Fibroblast of skin of scalp (primary cell): Measurements from ENCODE around the gene HS3ST3B1. TPM values are rescaled to one million over a fixed set of nuclear protein-coding genes. Genes with fewer than 3 reads are reported as not detected.

ENCODE experiments used
- DNase-seq: peaks from one replicate; pipeline ENCODE4 v3.0.0-alpha.2; 2013
- polyA plus RNA-seq, 2 experiments: library from polyadenylated mRNA; unstranded; fragments of 120-200 nt; gene quantifications; one replicate each; pipeline ENCODE4 v1.2.1, GENCODE V29; 2013; ENCODE audit not compliant: insufficient read length in 2 of 2

The HS3ST3B1 gene
- polyA plus RNA-seq (2013, experiment 1 of 2; ENCODE audit: insufficient read length) = 14.7 TPM
- 14.6 TPM for polyA plus RNA-seq (2013, experiment 2 of 2; ENCODE audit: insufficient read length)

DNA sequence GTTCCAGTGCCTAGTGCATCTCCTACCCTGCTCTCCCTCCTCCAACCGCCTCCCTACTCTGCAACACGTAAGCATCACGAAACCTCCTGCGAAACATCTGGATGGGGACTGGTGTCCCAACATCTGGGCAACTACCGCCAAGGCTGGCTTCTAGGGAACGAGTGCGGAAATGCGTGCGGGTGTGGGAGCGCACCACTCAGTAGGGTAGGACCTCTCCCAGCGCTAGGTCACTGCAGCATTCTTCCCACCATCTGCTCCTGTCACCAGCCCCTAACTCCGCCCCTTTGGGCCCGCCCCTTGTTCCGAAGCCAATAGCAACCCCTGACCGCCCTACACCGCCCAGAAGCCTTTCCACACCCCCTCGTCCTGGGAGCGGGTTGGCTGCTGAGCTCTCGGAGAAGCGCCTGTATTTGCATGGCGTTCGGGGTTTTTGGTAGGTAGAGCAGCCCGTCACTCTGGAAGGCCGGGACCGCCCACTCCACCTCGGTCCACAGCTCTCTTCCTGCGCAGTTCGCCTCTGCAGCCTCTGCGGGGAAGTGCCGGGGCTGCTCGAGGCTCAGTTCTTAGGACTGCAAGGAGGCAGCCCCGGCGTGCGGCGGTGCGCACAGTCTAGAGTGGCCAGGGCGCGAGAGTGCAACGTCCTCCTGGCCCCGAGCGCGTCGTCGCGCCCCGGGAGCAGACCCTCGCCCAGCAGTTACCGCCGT, at the start of gene HS3ST3B1:
HS3ST3B1 (plus strand) TSS at position 507 of the 704 bp plus-strand sequence. CDS start 438 bp downstream, outside the sequence.
- peak; percentile 100 for DNase-seq

DNA sequence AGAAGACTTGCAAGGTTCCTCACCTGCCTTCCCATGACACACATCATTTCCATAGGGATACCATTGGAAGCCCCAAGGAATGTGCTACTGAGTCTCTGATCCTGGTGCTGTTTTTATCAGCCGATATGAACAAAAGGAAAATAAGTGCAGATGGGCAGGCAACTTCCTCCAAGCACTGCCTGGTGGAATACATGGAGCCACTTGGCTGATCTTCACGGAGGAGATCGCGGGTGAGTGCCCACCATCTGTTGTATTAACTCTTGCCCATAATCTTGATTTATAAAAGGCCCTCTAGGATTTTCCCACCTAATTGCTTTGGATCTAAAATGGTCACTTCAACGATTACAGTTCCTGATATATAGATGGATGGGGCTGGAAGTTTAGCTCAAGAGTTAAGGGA, 39.5 kb upstream of the HS3ST3B1 start:
- no peak for DNase-seq

DNA sequence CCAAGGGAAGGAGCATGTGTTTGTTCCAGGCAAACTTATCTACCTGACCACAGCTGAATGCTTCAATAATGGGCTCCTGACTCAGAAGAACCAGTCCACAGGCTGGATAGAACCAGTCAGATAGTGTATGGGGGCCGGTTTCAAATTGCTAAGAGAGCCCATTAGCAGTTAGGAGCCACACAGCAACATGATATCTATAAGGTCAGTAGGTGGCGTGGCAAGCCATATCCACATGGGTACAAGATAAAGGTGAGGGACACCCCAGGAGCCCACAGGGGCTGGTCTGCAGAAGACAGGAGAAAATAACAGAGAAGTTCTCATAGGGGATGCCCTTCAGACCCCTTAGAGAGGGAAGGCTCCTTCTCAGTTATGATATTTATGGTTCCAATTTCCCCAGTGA, 32.6 kb upstream of the HS3ST3B1 start:
- no peak for DNase-seq

DNA sequence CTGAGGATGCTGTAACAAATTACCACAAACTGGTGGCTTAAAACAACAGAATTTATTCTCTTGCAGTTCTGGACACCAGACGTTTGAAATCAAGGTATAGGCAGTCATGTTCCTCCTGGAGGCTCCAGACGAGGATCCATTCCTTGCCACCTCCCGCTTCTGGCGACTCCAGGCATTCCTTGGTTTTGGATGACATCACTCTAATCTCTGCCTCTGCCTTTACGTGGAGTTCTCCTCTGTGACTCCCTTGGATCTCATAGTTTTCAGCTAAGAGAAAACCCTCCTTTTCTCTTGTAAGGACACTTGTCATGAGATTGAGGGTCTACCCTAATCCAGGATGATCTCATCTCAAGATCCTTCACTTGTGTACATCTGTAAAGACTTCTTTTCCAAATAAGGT, 31.4 kb upstream of the HS3ST3B1 start:
- DNase-seq = peak; percentile 10

DNA sequence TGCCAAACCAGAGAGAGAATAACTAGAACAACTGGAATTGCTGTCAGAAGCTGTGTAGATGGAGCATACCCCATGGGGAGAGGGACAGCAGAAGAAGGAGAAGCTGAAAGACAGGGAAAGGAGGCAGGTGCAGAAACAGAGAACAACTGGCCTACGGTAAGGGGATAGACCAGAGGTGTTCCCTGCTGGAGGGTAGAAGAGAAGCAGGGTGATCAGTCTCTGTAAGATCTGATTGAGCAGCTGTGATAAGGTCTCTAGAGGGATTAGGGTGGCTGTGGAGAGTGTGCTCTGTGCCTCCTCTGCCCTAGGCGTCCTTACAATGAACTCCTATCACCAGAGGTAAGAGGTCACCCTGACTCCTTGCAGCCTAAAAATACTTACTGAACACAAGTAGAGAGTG, 30.4 kb upstream of the HS3ST3B1 start:
- no peak for DNase-seq

DNA sequence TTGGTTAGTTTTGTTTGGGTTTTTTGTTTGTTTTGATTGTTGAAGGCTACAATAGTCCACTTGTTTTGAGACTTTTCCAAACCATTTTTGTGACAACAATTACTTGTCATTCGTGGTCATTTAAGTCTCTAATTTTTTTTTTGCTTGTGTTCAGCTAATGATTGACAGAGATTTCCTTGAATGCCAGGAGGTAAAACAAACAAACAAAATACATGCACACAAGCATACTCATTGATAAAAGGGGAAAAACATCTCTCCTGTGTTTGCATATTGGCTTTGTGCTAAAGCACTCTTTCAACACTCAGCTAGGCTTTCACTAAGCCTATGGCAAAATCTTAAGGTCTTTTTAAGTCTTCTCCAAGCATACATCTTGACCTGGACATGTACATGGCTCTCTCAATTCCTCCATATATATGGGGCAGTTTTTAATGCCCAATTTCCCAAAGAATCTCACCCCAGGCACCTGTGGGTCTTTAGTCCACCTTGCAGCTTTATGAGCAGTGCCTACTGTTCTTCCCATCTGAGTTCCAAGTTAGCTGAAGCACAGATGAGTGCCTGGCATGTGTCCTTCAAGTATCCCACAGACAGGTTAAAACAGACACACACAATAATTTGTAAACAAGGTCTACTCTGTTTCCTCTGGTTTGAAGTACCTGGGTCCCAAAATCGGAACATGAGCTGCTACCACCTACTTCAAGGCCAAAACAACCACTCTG, 24.2 kb upstream of the HS3ST3B1 start:
- no peak for DNase-seq

DNA sequence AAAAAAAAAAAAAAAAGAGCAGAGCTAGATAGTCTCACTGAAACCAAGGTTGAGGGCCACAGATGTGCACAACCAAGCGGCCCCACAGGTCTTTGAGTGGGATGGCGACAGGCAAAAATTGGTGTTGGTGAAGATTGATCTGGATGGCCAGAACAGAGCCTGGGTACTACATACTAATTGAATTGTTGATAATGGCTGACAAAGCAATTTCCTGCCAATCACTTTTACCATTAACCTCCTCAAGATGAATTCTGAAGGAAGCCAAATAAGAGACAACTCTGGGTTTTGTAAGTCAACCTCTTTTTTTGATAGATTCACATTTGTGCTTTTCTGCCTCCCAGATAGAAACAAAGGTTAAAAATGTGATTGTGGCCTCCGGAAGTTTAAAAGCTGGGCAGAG, 19.4 kb upstream of the HS3ST3B1 start:
- no peak for DNase-seq

DNA sequence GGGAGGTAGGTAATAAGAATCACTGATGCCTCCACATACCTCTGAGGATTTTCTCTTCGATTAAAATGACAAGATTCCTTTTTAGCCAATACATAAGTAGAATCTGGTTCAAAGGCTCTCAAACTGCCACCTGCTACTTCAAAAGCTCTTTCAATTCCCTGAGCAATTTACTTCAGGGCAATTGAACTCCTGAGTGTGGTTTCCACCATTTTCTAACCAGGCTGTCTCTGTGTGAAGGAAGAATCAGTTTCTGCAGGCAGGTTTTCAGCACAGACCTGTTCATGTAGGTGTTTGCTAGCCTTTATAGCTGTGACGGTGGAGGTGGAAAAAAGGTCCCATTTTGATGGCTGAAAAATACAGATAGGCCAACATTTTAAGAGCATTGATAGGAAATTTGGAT, 18.2 kb upstream of the HS3ST3B1 start:
- DNase-seq = no peak

DNA sequence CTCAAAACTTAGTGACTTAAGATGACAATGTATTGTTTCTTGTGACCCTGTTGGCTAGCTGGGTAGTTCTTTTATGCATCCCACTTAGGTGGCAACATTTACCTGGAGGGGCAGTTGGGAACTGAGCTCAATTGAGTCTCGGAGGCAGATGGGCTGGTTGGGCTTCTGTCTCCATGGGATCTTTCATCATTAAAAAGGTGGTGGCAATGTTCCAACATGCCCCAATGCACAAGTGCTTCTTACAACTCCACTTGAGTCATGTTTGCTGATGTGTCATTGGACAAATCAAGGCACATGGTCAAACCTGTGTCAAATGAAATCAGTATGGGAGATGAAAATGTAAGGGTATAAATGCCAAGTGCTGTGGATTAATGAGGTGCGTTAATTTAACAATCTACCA, 11.7 kb upstream of the HS3ST3B1 start:
- DNase-seq = no peak

DNA sequence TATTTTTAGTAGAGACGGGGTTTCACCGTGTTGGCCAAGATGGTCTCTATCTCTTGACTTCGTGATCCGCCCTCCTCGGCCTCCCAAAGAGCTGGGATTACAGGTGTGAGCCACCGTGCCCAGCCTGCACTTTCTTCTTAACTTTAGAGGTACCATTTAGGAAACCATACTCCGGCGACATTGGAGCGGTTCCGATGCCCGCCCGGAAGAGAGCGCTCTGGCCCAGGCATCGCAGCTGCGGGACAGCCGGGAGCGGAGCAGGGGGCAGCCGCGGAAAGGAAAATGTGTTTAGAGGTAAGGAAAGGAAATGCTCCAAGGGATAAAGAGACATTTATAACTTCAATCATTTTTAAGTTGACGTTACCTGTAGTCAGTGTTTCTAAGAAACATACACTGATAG, 6.0 kb upstream of the HS3ST3B1 start:
- DNase-seq = no peak

DNA sequence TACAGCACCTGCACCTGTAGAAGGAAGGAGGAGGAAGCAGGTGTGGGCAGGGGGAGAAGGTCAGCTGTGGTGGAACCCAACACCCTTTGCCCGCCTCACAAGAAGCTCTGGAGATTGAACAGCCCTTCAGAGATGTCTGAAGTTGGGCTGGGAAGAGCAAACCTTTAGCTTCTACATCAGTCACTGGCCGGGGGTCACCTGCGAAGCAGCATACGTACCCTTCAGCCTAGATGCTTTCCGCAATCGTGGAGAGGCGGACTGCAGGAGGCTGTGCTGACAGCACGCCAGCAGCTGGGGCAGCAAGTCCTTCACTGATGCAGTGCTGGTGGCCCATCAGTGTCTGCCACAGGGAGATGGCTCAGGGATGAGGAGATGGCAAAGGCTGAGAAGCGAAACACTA, 5.2 kb upstream of the HS3ST3B1 start:
- DNase-seq = no peak

DNA sequence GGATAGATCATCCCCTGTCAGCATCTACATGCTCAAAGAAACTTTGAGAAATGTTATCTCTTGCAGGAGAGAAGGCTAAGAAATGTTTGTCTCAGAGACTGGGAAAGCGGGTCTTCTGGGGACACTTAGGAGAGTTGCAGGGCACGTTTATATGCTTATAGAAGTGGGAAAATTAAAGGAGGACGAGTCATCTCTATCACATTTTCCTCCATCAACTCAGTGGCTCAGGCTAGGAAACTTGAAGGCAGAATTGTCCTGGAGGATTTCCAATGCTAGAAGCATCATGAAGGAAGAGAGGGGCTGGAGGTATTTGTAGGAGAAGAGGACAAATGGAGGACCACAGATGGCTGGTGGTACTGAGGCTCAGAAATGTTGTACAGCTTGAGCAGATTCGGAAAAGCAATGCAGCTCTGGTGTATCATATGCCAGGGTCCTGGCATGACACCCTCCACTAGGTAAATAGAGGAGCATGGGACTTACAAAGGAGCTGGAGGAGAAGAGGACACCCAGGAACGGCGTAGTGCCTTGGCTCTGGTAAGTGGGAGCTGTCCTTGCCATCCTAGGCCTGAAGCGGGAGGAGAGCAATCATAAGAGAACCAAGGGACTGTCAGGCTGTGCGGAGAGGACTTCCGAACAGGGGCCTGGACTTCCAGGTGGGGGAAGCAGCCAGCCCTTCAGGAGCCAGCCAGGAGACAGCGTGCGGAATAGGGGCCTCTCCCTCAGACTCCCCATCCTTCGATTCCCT, 4.5 kb upstream of the HS3ST3B1 start:
- peak; percentile 49 for DNase-seq

DNA sequence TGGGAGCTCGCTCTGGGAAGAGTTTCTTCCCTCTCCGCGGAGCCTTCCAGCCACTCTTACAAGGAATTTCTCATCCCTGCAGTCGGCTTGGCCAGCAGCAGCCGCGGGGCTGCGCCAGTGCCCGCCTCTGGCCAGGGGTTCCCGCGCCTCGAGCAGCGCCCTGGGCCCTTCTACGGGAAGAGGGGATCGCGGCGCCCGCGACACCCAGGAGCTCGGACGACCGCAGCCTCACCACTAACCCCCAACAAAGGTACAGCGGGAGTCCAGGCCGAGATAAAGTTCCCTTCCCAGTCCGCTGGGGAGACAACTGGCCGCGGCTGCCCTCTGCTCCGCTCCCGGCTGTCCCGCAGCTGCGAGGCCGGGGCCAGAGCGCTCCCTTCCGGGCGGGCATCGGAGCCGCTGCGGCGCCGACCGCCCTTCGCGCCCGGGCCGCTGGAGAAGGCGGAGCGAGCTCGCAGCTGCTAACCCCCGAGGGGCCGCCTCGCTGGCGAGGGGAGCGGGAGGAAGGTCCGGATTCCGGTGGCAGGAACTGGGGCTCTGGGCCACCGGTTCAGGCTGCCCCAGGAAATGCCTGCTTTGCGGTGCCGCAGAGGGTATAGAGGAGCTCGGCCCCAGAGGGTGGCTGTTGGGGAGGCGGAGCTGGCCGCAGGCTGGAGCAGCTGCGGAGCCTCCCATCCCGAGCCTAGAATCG, 3.6 kb upstream of the HS3ST3B1 start:
- DNase-seq = peak; percentile 81

DNA sequence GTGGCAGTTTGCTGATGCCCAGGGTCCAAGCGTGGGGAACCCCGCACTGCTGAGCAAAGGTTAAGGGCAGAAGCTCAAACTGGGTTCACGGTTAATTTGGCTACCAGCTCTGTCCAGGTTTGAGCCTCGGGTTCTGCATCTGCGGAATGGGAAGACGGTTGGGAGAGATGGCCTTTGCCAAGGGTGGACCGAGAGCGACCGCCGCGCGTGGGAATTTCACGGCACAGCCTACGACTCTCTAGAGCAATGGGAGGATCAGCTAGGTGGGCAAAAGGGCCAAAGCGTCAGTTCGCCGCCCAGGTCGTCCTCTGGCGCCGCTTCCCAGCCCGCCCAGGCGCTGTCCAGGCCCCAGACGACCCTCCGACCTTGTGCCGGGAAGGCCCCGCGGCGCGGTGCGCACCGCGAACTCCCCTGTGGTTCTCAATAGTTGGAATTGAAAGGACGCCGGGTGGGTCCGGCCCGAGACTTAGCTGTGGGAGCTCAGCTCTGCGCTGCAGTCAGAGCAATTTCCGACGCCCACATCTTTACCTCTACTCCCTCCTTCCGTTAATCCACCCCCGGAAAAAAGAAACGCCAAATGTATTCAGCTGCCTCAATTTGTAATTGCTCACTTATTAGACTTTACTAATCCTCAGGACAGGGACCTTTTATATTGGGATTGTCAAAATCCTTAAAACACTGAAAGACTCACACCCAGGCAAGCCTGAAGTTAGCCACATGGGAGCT, 2.5 kb upstream of the HS3ST3B1 start:
- no peak for DNase-seq

DNA sequence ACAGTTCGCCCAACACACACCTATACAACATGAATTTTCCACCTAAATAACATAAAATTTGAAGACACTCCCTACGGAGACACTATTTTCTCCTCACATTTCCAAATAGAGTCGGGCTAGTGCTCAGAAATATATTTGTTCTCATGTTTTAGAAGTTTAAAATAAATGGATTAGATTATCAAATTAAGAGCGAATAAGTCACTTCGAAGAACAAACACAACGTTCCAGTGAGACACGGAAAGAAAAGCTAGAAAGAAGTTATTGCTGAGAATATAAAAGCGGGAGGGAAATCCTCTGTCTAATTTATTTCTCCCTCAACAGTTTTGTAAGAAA, 2.0 kb upstream of the HS3ST3B1 start:
- DNase-seq = no peak

DNA sequence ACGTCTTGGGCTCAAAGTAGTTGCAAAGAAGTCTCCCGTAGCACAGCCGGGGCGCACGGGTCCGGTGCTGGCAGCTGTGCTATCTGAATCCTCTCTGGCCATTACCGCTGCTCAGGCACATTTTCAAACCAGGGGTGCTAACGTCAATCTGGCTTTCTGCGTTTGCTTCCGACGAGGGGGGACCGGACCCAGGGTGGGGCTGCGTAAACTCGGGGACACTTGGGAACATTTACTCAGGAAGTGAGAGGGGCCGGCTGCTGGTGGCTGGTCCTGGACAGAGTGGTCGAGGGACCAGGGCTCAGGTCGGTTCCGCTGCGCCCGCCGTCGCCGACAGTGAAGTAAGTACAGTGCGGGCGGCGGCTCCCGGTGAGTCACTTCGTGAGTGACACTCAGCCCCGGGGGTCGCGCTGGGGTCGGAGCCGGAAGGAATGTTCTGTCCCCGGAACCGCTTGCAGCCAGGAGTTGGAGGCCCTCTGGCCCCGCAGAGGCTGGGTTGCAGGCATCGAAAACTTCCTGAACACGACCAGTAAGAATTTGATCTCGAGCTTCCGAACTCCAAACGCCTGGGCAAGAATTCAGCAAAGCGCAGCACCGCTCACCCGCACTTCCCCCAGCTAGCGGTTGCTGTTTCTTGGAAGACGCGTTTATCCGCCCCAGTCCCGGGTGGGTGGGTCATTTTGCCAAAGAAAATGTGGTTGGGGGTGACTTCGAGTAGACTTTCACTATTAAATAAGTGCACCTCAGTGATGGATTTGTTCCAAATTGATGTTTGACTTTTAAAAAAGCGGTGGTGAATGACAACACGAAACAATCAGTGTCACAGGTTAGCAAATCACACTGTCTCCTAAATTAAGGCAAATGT, 1.4 kb upstream of the HS3ST3B1 start:
- DNase-seq = peak; percentile 62

DNA sequence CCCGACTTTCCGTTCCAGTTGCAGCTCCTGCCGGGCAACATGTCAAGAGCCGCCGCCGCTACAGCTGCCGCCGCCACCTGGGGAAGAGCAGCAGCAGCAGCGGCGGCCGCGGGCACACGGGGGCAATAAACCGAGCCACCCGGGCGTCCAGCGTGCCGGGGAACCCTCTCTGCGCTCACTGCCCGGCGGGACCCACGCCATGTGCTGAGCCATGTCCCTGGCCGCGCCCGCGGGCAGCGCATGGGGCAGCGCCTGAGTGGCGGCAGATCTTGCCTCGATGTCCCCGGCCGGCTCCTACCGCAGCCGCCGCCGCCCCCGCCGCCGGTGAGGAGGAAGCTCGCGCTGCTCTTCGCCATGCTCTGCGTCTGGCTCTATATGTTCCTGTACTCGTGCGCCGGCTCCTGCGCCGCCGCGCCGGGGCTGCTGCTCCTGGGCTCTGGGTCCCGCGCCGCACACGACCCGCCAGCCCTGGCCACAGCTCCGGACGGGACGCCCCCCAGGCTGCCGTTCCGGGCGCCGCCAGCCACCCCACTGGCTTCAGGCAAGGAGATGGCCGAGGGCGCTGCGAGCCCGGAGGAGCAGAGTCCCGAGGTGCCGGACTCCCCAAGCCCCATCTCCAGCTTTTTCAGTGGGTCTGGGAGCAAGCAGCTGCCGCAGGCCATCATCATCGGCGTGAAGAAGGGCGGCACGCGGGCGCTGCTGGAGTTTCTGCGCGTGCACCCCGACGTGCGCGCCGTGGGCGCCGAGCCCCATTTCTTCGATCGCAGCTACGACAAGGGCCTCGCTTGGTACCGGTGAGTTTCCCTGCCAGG, 604 bp downstream of the HS3ST3B1 start:
- no peak for DNase-seq

DNA sequence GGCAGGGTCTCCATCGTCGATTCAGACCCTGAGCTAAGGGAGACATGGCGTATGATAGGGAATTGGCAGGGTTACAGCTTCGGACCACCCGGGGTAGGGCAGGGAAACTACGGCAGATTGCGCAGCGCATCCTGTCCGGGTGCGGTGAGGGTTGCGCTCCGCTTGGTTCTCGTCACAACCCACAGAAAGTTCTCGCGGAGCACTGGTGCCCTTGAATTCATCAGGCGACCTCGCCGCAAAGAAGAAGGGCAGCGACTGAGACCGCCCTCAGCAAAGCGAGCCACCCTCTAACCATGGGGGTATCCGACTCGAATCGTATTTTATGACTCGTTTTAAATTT, 1.2 kb downstream of the HS3ST3B1 start:
- DNase-seq = peak; percentile 56

DNA sequence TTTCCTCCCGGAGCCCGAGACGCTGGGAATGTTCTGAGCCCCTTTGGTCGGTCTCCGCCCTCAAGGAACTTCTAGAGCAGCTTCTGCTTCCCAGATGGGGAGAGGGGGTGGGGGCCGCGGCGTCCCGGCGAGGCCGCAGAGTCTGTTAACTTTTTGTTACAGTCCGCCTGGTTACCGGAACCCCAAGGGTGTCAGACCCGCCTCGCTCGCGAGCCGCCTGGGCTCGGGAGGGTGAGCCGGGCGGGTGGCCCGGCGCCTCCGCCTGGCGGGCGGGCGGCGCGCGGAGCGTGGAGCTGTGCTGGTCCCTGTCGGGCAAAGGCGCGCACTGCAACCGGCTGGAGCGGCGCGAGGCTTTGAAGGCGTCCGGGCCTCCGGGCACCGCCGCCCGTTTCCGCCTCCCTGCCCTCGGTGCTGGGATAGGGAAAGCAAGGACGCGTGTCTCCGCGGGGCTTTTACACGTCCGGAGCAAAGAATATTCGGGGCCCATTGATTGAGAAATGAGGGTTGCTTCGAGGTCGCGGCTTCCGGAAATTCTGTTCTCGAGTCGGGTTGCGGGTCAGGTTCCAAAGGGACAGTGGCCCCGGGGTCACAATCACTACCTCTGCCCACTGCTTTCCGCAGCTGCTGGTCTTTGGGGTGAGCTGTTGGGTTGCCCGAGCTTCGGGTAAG, 1.7 kb downstream of the HS3ST3B1 start:
- peak; percentile 91 for DNase-seq
